NCI-H128 (cell line): ENCODE measurements around the gene RASGRP4.
"Not testable (repeated sequence)": the region's sequence is repeated elsewhere in the genome, so short reads cannot be mapped to it uniquely, and the experiment has no call there.

Source experiments
- DNase-seq: peaks from one replicate; lab custom pipeline; 2025; ENCODE audit not compliant: unreplicated experiment; lab: John Stamatoyannopoulos, UW

The RASGRP4 gene, protein sequence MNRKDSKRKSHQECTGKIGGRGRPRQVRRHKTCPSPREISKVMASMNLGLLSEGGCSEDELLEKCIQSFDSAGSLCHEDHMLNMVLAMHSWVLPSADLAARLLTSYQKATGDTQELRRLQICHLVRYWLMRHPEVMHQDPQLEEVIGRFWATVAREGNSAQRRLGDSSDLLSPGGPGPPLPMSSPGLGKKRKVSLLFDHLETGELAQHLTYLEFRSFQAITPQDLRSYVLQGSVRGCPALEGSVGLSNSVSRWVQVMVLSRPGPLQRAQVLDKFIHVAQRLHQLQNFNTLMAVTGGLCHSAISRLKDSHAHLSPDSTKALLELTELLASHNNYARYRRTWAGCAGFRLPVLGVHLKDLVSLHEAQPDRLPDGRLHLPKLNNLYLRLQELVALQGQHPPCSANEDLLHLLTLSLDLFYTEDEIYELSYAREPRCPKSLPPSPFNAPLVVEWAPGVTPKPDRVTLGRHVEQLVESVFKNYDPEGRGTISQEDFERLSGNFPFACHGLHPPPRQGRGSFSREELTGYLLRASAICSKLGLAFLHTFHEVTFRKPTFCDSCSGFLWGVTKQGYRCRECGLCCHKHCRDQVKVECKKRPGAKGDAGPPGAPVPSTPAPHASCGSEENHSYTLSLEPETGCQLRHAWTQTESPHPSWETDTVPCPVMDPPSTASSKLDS

DNA sequence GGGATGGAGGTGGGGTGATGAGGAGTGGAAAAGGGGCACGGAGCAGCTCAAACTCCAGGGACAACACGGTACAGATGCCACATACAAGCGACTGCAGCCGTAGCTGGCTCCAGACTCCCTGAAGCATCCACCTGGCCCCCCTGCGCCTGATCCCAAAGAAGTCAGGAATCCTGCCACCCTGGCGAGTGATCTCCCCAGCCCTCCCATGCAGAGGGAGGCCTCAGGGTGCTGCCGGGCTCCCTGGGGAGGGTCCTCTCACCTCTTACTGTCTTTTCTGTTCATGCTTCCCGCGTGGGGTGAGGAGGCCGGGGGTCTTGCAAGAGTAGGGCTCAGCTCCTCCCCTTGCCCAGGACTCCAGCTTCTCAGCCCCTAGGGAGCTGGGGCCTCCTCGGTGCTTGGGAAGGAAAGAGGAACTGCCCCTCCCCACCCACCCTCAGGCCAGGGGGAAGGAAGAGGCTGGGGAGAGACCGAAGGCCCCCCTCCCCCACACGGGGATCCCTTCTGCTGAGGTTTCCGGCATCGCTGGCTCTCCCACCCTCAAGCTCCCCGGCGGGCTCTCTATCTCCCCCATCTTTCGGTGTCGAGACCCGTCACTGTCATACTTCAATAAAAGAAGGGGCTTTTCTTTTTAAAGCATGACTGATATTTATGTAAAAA lies at the start of gene RASGRP4:
Gene RASGRP4, minus strand, starts transcription at position 410 of the 657 bp plus-strand sequence. Its CDS starts 128 bp downstream, at position 282.
- no peak for DNase-seq

DNA sequence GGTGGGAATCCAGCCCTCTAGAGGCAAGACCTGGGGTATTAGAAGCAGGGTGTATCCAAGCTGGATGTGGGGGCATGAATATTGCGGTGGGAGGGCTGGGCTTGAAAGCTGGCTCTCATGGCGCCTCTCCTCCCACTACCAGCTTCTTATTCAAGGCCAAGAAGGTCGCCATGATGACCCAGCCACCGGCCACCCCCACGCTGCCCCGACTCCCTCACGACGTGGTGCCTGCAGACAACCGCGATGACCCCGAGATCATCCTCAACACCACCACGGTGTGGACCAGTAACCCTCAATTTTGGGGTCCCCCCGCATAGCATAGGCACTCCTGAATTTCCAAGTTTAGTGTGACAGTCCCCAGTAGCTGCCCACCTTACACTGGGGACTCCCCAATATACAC lies 49.2 kb upstream of the RASGRP4 start:
- no peak for DNase-seq

DNA sequence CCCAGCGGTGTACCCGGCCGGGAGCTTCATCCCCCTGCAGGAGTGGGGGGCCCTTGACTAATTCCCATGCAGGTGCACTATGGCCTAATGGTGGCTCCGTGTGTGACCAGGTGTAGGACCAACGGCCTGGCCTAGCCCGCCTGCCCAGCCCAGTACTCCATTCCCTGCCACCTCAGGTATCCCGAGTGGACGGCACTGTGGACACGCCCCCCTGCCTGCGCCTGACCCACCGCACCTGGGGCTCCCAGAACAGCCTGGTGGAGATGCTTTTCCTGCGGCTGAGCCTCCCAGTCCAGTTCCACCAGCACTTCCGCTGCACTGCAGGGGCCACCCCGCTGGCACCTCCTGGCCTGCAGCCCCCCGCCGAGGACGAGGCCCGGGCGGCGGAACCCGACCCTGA lies 47.2 kb upstream of the RASGRP4 start:
- DNase-seq: no peak

DNA sequence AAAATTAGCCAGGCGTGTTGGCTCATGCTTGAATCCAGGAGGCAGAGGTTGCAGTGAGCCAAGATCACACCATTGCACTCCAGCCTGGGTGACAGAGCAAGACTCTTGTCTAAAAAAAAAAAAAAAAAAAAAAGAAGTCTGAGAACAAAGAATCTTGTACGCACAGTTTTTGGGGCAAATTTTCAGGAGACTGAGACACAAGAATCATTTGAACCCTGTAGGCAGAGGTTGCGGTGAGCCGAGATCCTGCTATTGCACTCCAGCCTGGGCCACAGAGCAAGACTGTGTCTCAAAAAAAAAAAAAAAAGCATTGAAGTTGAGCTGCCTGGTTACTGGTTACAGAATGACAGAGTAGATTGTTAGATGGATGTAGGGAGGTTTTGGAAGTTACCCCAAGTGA lies 46.7 kb upstream of the RASGRP4 start:
- DNase-seq: not testable (repeated sequence)

DNA sequence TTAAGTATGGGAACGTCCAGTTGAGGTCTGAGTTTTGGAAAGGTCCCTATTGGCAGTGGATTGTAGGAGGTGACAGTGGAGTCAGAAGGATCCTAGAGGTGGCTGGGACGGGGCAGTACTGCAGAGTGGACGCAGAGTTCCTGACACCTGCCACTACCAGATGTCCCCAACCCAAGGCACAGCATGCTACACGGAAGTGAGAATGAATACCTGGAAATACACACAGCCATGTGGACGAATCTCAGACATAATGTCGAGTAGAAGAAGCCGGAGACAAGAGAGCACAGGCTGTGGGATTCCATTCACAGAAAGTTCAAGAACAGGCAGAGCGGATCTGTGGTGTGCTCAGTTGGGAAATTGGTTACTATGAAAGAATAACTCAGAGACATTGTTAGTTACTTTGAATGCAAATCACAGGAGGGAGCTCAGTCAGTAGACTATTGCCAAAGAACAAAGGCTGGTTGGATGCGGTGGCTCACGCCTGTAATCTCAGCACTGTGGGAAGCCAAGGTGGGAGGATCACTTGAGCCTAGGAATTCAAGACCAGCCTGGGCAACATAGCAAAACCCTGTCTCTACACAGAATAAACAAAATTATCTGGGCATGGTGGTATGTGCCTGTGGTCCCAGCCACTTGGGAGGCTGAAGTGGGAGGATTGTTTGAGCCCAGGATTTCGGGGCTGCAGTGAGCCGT lies 44.9 kb upstream of the RASGRP4 start:
- DNase-seq: no peak

DNA sequence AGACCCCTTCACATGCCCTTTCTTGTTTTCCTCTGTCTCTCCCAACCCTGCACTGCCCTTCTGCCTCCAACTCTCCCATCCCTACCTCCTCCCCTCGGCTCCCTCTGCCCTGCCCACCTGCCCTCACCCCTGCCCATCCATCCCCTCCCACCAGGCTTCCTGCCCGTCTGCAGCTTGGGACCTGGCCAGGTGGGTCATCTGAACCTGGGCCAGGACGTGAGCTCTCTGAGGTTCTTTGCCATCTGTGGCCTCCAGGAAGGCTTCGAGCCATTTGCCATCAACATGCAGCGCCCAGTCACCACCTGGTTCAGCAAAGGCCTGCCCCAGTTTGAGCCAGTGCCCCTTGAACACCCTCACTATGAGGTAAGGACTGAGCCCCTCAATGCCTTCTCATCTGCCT lies 43.1 kb upstream of the RASGRP4 start:
- DNase-seq: no peak

DNA sequence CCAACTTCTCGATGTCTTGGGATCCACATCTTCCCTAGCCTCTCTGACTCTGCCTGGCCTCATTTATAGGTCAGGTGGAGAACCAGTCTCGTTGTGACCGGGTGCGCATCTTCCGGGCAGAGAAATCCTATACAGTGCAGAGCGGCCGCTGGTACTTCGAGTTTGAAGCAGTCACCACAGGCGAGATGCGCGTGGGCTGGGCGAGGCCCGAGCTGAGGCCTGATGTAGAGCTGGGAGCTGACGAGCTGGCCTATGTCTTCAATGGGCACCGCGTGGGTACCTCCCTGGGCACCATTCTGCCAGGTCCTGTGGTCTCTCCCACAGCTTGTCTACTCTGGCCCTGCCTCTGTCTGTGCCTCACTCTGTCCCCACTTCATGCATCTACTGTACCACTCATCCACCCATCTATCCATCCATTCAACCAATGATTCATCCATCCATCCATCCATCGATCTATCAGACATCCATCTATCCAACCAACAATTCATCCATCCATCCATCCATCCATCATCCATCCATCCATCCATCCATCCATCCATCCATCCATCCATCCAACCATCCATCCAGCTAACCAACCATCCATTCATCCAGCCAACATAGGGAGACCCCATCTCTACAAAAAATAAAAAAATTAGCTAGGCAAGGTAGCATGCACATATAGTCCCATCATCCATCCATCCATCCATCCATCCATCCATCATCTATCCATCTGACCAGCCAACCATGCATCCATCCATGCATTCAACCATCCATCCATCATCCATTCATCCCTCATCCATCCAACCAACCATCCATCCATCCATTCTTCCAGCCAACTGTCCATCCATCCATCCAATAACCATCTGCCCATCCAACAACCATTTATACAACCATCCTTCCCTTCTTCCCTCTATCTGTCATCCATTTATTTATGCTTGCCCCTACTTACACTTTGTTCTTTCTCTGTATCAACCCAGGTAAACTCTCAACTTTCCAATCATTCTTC lies 41.8 kb upstream of the RASGRP4 start:
- DNase-seq: no peak

DNA sequence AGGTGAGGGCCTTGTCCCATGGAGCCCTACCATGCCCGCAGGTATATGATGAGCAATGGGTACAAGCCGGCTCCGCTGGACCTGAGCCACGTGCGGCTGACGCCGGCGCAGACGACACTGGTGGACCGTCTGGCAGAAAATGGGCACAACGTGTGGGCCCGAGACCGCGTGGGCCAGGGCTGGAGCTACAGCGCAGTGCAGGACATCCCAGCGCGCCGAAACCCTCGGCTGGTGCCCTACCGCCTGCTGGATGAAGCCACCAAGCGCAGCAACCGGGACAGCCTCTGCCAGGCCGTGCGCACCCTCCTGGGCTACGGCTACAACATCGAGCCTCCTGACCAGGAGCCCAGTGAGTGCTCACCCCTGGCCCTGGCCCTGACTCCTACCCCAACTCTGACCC lies 40.0 kb upstream of the RASGRP4 start:
- no peak for DNase-seq

DNA sequence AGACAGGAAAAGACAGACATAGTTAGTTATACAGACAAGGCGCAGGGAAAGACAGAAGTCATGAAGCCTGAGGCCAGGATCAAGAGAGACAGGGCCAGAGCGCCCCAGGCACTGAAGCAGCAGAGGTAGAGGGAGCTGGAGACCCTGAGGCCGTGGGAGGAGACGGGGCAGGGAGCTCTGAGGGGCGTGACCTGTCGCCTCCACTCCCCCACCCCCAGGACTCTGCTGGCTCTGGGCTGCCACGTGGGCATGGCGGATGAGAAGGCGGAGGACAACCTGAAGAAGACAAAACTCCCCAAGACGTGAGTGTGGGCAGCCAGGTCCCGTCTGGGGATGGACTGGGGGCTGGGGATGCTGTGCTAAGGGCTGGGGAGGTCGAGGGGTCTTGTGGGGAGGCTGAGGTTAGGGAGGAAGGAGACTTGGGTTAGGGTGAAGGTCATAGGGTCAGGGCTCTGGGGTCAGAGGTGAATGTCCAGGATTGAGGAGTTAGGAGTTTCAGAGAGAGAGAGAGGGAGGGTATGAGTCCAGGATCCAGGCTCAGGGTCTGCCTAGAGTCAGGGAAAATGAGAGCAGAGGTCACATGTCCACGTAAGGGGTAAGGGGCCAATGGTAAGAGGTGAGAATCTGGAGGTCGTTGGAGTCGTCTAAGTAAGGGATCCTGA lies 38.5 kb upstream of the RASGRP4 start:
- no peak for DNase-seq

DNA sequence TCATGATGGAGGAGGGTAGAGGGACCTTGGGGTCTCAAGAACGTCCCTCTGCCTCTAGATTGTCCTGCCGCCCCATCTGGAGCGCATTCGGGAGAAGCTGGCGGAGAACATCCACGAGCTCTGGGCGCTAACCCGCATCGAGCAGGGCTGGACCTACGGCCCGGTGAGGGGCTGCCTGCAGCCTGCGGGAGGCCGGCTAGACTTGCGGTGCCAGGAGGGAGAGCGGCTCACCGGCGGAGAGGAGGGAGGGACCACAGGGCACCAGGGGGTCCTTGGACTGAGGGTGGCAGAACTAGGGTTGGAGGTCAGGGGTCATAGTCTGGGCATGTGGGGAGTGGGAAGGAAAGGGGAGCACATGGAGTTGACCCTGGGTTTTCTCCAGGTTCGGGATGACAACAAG lies 37.3 kb upstream of the RASGRP4 start:
- DNase-seq: no peak

DNA sequence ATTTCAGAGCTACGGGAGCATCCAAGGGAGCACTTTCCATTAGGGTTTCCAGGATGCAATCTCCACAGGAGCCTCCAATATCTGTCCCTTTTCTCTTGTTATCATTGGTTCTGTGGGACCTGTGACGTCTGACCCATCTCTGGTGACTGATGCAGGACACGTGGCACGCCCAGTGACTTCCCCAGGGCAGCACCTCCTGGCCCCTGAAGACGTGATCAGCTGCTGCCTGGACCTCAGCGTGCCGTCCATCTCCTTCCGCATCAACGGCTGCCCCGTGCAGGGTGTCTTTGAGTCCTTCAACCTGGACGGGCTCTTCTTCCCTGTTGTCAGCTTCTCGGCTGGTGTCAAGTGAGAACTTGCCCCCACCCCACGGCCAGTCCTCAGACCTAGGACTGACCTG lies 33.0 kb upstream of the RASGRP4 start:
- no peak for DNase-seq

DNA sequence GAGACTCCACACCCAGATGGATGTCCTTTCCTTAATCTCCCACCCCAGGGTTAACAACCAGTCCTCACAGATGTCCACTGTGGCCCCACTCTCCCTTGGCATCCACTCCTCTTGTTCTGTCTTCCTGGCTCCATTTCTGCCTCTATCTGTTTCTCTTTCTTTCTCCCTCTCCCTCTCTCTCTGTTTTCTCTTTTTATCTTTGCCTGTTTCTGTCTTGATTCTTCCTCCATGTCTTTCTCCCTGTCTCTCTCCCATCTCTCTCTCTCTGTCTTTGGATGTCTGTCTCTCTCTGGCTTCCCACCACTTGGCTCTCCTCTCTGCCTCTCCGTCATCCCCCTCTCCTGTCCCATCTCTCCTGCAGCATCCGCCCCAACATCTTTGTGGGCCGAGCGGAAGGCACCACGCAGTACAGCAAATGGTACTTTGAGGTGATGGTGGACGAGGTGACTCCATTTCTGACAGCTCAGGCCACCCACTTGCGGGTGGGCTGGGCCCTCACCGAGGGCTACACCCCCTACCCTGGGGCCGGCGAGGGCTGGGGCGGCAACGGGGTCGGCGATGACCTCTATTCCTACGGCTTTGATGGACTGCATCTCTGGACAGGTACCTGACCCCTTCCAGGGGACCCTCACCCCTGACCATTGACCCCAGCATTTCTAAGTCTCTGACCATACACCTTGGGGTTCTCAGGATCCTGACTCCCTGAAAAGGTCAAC lies 31.8 kb upstream of the RASGRP4 start:
- no peak for DNase-seq

DNA sequence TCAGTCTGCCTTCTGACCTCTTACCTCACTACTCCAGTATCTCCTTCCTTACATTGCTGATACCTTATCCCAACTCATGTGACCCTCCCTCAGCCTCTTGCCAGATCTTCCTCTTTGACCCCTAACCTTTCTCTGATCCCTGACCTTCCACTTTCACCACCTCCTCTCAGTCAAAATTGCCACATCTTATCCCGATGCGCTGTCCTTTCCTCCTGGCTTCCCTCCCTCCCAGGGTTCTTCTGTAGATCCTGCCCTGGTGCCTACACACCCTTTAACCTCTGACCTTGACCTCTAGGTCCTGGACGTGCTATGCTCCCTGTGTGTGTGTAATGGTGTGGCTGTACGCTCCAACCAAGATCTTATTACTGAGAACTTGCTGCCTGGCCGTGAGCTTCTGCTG lies 31.2 kb upstream of the RASGRP4 start:
- DNase-seq: no peak

DNA sequence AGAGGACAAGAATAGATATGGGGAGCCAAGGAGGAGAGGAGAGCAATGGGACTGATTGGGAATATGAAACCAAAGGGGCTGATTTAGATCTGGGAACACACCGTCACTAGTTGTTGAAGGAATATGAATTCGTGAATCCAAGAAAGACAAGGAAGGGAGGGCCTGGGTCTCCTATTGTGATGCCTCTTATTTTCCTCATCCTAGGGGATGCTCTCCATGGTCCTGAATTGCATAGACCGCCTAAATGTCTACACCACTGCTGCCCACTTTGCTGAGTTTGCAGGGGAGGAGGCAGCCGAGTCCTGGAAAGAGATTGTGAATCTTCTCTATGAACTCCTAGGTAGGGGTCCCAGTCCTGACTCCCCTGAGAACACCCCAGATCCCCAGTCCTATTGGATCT lies 29.0 kb upstream of the RASGRP4 start:
- no peak for DNase-seq

DNA sequence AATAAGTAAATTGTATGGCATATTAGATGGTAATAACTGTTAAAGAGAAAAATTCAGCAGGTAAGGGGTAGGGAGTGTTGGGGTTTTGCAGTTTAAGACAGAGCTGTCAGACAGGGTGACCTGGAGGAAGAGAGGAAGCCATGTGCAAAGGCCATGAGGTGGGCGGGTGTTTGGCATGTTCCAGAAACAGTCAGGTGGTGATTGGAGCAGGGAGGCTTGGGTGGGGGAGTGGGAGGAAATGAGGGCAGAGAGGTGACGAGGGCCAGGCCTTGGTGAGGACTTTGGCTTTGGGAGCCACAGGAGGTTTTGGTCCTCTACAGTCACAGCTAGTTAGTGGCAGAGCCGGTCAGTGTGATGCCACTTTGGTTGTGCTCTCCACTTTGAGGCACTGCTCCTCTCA lies 27.6 kb upstream of the RASGRP4 start:
- no peak for DNase-seq

DNA sequence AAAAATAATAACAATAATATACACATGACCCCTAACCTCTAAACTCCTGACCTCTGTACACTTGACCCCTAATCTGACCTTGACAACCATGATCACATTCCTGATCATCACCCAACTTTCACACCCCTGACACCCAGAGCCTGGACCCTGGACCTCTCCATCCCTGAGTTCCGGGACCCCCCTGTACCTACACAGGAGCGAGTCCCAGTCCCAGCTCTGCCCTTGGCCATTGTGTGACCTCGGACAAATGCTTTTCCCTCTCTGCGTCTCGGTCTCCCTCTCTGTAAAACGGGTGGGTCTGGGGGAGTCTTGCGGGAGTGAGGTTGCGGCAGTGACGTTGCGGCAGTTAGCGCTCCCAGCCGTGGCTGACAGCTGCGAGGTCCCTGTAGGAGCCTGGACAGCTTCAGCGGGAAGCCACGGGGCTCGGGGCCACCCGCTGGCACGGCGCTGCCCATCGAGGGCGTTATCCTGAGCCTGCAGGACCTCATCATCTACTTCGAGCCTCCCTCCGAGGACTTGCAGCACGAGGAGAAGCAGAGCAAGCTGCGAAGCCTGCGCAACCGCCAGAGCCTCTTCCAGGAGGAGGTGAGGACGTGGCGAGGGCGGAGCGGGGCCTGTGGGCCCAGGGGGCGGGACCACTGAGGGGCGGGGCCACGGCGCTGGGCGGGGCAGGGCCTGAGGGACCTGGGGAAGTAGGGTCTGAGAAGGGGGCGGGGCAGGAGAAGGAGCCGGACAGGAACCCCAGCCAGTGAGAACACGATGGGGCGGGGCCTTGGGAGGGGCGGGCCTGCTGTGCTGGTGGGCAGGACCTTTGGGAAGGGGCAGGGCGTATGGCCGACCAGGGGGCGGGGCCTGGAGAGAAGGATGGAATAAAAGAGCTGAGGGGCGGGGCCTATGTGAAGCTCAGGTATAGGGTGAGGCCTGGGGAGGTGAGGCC lies 26.7 kb upstream of the RASGRP4 start:
- no peak for DNase-seq

DNA sequence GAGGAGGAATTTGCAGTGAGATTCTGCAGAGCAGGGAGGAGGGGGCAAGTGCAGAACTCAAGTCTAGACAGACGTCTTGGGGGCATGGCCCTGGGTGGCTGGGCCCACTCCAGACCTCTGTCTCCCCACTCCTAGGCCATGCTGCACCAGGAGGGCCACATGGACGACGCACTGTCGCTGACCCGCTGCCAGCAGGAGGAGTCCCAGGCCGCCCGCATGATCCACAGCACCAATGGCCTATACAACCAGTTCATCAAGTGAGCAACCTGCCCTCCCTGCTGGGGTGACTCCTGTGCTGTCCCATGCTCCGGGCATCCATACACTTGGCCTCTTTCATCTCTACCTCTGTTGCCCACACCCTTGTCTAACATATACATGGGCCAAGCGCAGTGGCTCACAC lies 25.6 kb upstream of the RASGRP4 start:
- no peak for DNase-seq

DNA sequence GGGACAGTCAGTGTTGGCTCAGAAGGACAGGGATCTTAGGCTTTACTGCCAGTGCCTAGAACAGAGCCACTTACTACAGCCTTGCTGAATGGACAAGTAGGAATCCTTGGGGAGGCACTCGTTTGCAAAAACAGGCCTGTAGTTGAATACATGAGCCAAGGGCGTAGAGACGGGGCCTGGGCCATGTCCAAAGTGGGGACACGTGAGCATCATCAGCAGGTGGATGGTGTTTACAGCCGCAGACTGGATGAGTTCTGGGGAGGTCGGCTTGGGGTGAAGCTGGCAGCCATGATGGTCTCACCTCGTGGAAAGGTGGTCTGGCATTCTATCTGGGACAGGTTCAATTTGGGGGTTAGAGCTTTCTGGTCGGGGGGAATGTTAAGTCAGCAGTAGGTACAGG lies 25.0 kb upstream of the RASGRP4 start:
- DNase-seq: no peak
